ENCODE data around the gene SSR3.

GRCh38 chr3:156552973-156553372, 1.9 kb downstream of the SSR3 start:
- TF ChIP-seq CTCF (IDR thresholded peaks at IDR 0.05; ENCODE audit: low read depth, low read length, poor library complexity, severe bottlenecking) = no peak
- TF ChIP-seq EZH2phosphoT487 (IDR thresholded peaks at IDR 0.05; ENCODE audit: borderline replicate concordance, low read length) = no peak

Measured in DOHH2 (cell line).